Activated naive CD8-positive, alpha-beta T cell treated with anti-CD3 and anti-CD28 coated beads for 36 hours (primary cell): Measurements from ENCODE around the gene DEXI. TPM values are rescaled to one million over a fixed set of nuclear protein-coding genes. Genes with fewer than 3 reads are reported as not detected.
A peak's percentile ranks its signal among the peaks of the same experiment; 100 is the strongest.

Experiments
- DNase-seq: peaks from one replicate; pipeline ENCODE4 v3.0.0; 2021
- H3K27ac Mint-ChIP-seq: one replicate; pipeline ENCODE4 v1.8.0; 2022; ENCODE audit warnings: mild to moderate bottlenecking, moderate library complexity, mixed read lengths
- H3K27me3 Mint-ChIP-seq: one replicate; pipeline ENCODE4 v1.8.0; 2022; ENCODE audit warnings: mild to moderate bottlenecking, mixed read lengths
- H3K36me3 Mint-ChIP-seq: one replicate; pipeline ENCODE4 v1.8.0; 2021; ENCODE audit warnings: mild to moderate bottlenecking, mixed read lengths
- H3K4me1 Mint-ChIP-seq: one replicate; pipeline ENCODE4 v1.8.0; 2021; ENCODE audit warnings: mixed read lengths
- H3K4me3 Mint-ChIP-seq: one replicate; pipeline ENCODE4 v1.8.0; 2022; ENCODE audit warnings: mild to moderate bottlenecking, moderate library complexity, mixed read lengths
- H3K9me3 Mint-ChIP-seq: one replicate; pipeline ENCODE4 v1.8.0; 2022; ENCODE audit warnings: mixed read lengths
- total RNA-seq, 2 experiments: library from RNA; stranded (reverse); gene quantifications; one replicate each; pipeline ENCODE4 v1.2.3, GENCODE V29; 2021

The DEXI gene
- total RNA-seq, 2 experiments from 2014 or later, result 25.5 to 26.2 TPM

DNA sequence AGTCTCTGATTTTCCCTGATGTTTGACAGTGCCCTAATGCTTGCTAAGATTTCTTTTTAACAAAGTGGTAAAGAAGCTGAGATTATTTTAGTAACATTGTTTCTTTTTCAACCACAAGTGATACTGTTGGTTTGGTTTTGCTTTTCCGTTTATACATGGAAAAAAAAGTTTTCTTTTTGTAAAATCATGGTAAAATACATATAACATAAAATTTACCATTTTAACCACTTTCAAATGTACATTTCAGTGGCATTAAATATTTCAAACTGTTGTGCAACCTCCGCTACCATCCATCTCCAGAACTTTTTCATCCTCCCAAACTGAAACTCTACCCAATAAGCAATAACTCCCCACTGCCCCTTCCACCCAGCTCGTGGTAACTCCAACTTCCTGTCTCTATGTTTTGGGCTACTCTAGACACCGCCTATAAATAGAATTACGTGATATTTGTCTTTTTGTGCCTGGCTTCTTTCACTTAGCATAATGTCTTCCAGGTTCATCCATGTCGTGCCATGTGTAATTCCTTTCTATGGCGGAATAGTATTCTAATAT is 60.7 kb downstream of the DEXI start:
- peaks cover 74% of the 10 kb centered on the region for H3K27me3 Mint-ChIP-seq
- peak overlapping the region; percentile 22 for H3K27ac Mint-ChIP-seq
- peak overlapping the region; percentile 1 for H3K4me3 Mint-ChIP-seq
- DNase-seq, result no peak
- no peaks in the 10 kb centered on the region for H3K36me3 Mint-ChIP-seq
- peaks cover 49% of the 10 kb centered on the region for H3K4me1 Mint-ChIP-seq
- no peaks in the 10 kb centered on the region for H3K9me3 Mint-ChIP-seq

DNA sequence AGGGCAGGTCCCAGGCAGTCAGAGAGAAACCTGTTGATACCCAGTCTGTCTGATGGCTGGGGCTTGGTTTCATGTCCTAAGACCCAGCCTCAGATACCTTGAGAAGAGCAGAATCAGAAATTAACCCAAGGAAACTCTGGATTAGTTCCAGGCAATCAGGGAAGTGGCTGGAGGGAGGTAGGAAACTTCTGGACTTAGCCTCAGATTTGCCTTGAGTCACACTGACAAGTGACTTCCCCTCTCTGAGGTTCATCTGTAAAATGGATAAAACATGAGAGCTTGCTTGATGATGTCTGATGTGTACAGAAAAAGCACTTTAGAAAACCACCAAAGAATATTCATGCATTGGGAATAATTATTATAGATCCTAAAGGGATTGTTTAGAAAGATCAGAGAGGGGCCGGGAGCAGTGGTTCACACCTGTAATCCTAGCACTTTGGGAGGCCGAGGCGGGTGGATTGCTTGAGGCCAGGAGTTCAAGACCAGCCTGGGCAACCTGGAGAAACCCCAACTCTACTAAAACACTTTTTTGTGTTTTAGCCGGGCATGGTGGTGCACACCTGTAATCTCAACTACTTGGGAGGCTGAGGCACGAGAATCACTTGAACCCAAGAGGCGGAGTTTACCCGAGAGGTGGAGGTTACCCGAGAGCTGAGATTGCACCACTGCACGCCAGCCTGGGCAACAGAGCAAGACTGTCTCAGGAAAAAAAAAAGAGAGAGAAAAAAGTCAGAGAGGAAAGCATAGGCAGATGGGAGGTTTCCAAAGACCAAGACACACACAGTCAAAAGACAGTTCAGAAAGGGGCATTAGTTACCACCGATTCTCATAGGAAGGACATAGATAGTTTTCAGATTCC is 61.4 kb downstream of the DEXI start:
- no peak overlapping the region for H3K27ac Mint-ChIP-seq
- H3K4me1 Mint-ChIP-seq, result peaks cover 52% of the 10 kb centered on the region
- no peak for DNase-seq
- peaks cover 77% of the 10 kb centered on the region for H3K27me3 Mint-ChIP-seq
- H3K9me3 Mint-ChIP-seq, result no peaks in the 10 kb centered on the region
- H3K36me3 Mint-ChIP-seq, result no peaks in the 10 kb centered on the region
- no peak overlapping the region for H3K4me3 Mint-ChIP-seq

DNA sequence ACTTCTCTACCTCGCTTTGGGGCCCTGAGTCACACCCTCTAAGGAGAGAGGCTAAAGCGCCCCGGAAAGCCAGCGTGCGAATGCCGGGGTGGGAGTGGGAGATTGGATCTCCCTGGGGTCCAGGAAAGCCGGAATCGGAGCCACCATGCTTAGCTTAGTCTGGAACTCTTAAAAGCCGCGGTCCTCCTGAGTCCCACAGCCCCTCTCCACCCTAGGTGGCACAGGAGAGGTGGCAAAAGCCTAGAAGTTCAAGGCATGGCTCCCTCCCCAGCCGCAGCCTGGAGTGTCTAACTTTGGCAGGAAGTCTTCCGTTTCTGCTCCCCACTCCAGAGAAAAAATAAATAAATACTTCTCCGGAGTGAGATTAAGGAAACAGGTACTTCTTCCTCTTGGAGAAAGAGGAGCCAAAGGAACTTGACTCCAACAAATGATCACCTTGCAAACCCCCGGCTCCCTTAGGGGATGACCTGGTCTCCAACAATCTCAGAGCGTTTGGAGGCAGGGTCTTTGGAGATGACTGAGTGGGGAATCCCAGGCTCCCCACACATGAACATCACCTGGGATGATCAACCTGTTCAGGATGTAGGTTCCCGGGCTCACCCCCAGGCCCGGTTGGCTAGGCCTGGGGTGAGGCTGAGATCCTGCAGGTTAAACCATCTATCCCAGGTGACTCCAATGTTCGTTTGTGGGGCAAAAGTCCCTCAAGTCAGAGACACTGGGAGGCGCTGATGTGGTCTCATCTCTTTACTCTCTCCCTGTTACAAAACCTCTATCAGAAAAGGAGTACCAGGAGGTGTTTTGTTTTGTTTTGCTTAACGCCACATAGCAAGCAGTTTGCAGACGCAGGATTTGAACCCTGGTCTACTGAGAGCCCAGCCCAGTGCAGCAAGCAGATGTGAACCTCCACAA is 62.3 kb downstream of the DEXI start:
- Mint-ChIP-seq H3K4me3 (peak overlapping the region; percentile 73), H3K4me1 (peaks cover 52% of the 10 kb centered on the region), H3K27me3 (peaks cover 86% of the 10 kb centered on the region), H3K36me3 (no peaks in the 10 kb centered on the region), H3K9me3 (no peaks in the 10 kb centered on the region), H3K27ac (no peak overlapping the region)
- DNase-seq, result no peak

Other genes with a start within 250 kb of the DEXI start
- not detected for gene TEKT5, start 247.5 kb downstream of the DEXI start, total RNA-seq
- 10 to 100 TPM; 24.3 to 26.7 TPM for gene NUBP1, start 198.6 kb downstream of the DEXI start, total RNA-seq
- not detected for gene TVP23A, start 123.7 kb downstream of the DEXI start, total RNA-seq
- 1 to 10 TPM; 1.4 to 1.5 TPM for gene CIITA, start 65.3 kb downstream of the DEXI start, total RNA-seq
- 10 to 100 TPM; 20.4 to 21.3 TPM for gene CLEC16A, start 2.1 kb upstream of the DEXI start, total RNA-seq